GM12878 (cell line): ENCODE results near the gene TRABD2B.

Source experiments
- PAX5 ChIP-seq: IDR thresholded peaks from 2 replicates; pipeline ENCODE4 v1.6.1; 2011; ENCODE audit warnings: low read depth, low read length, borderline replicate concordance
- POLR2A ChIP-seq: IDR thresholded peaks from 2 replicates; pipeline ENCODE4 v1.6.1; 2011; ENCODE audit warnings: low read depth, mild to moderate bottlenecking, low read length
- SRF ChIP-seq, 2 experiments: IDR thresholded peaks; 2 replicates each; pipeline ENCODE4 v1.6.1; 2011; ENCODE audit warnings: low read depth in 2 of 2, low read length in 2 of 2, mild to moderate bottlenecking in 1 of 2, moderate library complexity in 1 of 2
- TBL1XR1 ChIP-seq: IDR thresholded peaks from 2 replicates; pipeline ENCODE4 v1.6.1; 2012; ENCODE audit warnings: low read depth, low read length, improper control_type of control experiment
- TF ChIP-seq, protein P1 (sequence below), 3 experiments: IDR thresholded peaks in 2 of 3; conservative IDR thresholded peaks in 1 of 3; 2 replicates each; pipeline ENCODE4 v1.5.1; 2011; ENCODE audit warnings: low read depth in 3 of 3, low read length in 3 of 3, mild to moderate bottlenecking in 3 of 3, control low read depth in 2 of 3, moderate library complexity in 2 of 3, inconsistent platforms in 1 of 3, mixed read lengths in 1 of 3; ENCODE audit not compliant: control insufficient read depth in 2 of 3, insufficient read depth in 1 of 3; ENCODE audit errors: extremely low read depth in 1 of 3

DNA sequence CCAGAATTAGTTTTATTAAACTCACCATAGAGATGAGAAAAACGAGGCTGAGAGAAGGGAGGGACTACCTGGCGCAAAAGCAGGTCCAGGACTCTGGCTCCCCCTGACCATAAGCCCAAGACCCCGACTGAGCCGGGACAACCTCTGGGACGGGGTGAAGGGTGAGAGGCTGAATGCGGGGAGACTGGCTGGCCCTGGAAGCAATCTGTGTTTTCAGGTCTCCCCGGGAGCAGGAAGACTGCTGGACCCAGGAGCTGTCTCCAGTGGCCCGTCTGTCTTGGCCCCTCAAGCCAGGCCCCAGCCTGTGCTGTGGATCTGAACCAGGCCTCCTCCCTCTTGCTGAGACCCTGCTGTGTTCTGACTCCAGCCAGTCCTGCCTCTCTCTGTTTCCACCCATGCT, 240.8 kb downstream of the TRABD2B start:
- TF ChIP-seq SRF (IDR thresholded peaks at IDR 0.05; ENCODE audit: low read depth in 2 of 2, low read length in 2 of 2), result no peak
- TF ChIP-seq, protein P1, sequence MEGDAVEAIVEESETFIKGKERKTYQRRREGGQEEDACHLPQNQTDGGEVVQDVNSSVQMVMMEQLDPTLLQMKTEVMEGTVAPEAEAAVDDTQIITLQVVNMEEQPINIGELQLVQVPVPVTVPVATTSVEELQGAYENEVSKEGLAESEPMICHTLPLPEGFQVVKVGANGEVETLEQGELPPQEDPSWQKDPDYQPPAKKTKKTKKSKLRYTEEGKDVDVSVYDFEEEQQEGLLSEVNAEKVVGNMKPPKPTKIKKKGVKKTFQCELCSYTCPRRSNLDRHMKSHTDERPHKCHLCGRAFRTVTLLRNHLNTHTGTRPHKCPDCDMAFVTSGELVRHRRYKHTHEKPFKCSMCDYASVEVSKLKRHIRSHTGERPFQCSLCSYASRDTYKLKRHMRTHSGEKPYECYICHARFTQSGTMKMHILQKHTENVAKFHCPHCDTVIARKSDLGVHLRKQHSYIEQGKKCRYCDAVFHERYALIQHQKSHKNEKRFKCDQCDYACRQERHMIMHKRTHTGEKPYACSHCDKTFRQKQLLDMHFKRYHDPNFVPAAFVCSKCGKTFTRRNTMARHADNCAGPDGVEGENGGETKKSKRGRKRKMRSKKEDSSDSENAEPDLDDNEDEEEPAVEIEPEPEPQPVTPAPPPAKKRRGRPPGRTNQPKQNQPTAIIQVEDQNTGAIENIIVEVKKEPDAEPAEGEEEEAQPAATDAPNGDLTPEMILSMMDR (IDR thresholded peaks at IDR 0.05 in 2 of 3, conservative IDR thresholded peaks at IDR 0.05 in 1 of 3; ENCODE audit: control insufficient read depth in 2 of 3, extremely low read depth in 1 of 3, insufficient read depth in 1 of 3, low read depth in 3 of 3, low read length in 3 of 3), result no peak
- TF ChIP-seq PAX5, result no peak
- no peak for TF ChIP-seq TBL1XR1
- TF ChIP-seq POLR2A, result no peak
